Neural crest cell (in vitro differentiated cells): Measurements from ENCODE around the gene RBM26. TPM values are rescaled to one million over a fixed set of nuclear protein-coding genes. Genes with fewer than 3 reads are reported as not detected.

Experiments used
- DNase-seq: peaks from one replicate; pipeline ENCODE4 v3.0.0; 2021; ENCODE audit warnings: low read depth, mixed read lengths, low spot score
- H3K27ac Mint-ChIP-seq: one replicate; pipeline ENCODE4 v1.8.0; 2021; ENCODE audit warnings: mild to moderate bottlenecking, mixed read lengths; ENCODE audit not compliant: unreplicated experiment
- H3K27me3 Mint-ChIP-seq: 2 replicates; pipeline ENCODE4 v1.8.0; 2021; ENCODE audit warnings: low read depth, mild to moderate bottlenecking, mixed read lengths
- H3K36me3 Mint-ChIP-seq: 2 replicates; pipeline ENCODE4 v1.8.0; 2021; ENCODE audit warnings: low read depth, mild to moderate bottlenecking, mixed read lengths
- H3K4me1 Mint-ChIP-seq: 2 replicates; pipeline ENCODE4 v1.8.0; 2021; ENCODE audit warnings: mixed read lengths
- H3K4me3 Mint-ChIP-seq: one replicate; pipeline ENCODE4 v1.8.0; 2021; ENCODE audit warnings: mild to moderate bottlenecking, mixed read lengths
- H3K9me3 Mint-ChIP-seq: 2 replicates; pipeline ENCODE4 v1.8.0; 2021; ENCODE audit warnings: mixed read lengths
- CTCF ChIP-seq: fragments of 200-600 bp; sonication (generic); conservative IDR thresholded peaks from 2 replicates; pipeline ENCODE4 v1.5.0; 2021; ENCODE audit warnings: antibody characterized with exemption, mild to moderate bottlenecking
- total RNA-seq: library from RNA; stranded (reverse); gene quantifications from 2 replicates; pipeline ENCODE4 v1.2.1, GENCODE V29; 2021

The RBM26 gene
- total RNA-seq, 1 donor from 2014 or later, result 78.1 TPM

- DNase-seq, result no peak
- H3K4me3 Mint-ChIP-seq, result peak overlapping the region; percentile 96
- no peaks in the 10 kb centered on the region for H3K36me3 Mint-ChIP-seq
- no peaks in the 10 kb centered on the region for H3K27me3 Mint-ChIP-seq
- no peak overlapping the region for H3K27ac Mint-ChIP-seq
- no peak for TF ChIP-seq CTCF
- no peaks in the 10 kb centered on the region for H3K9me3 Mint-ChIP-seq
- peaks cover 27% of the 10 kb centered on the region for H3K4me1 Mint-ChIP-seq
Measured at GRCh38 chr13:79407349-79407979, 1.4 kb upstream of the RBM26 start.

- Mint-ChIP-seq H3K27ac (peak overlapping the region; percentile 99), H3K4me1 (peaks cover 30% of the 10 kb centered on the region), H3K4me3 (peak overlapping the region; percentile 96), H3K36me3 (no peaks in the 10 kb centered on the region), H3K9me3 (no peaks in the 10 kb centered on the region), H3K27me3 (no peaks in the 10 kb centered on the region)
- DNase-seq, result no peak
- peak; percentile 18 for TF ChIP-seq CTCF
Measured at GRCh38 chr13:79406597-79406908, 498 bp upstream of the RBM26 start.

GRCh38 chr13:79405501-79405830, 589 bp downstream of the RBM26 start:
- TF ChIP-seq CTCF, result no peak
- no peaks in the 10 kb centered on the region for H3K9me3 Mint-ChIP-seq
- peak overlapping the region; percentile 88 for H3K27ac Mint-ChIP-seq
- H3K27me3 Mint-ChIP-seq, result no peaks in the 10 kb centered on the region
- H3K36me3 Mint-ChIP-seq, result no peaks in the 10 kb centered on the region
- H3K4me1 Mint-ChIP-seq, result peaks cover 41% of the 10 kb centered on the region
- DNase-seq, result no peak
- no peak overlapping the region for H3K4me3 Mint-ChIP-seq

- no peak for DNase-seq
- no peak for TF ChIP-seq CTCF
- Mint-ChIP-seq H3K4me1 (peaks cover 45% of the 10 kb centered on the region), H3K36me3 (no peaks in the 10 kb centered on the region), H3K4me3 (no peak overlapping the region), H3K27me3 (no peaks in the 10 kb centered on the region), H3K9me3 (no peaks in the 10 kb centered on the region), H3K27ac (no peak overlapping the region)
Measured at GRCh38 chr13:79404985-79405384, 1.1 kb downstream of the RBM26 start.

GRCh38 chr13:79404361-79404760, 1.7 kb downstream of the RBM26 start:
- Mint-ChIP-seq H3K9me3 (no peaks in the 10 kb centered on the region), H3K4me1 (peaks cover 47% of the 10 kb centered on the region), H3K27ac (no peak overlapping the region), H3K27me3 (no peaks in the 10 kb centered on the region), H3K36me3 (no peaks in the 10 kb centered on the region), H3K4me3 (no peak overlapping the region)
- no peak for DNase-seq
- no peak for TF ChIP-seq CTCF

GRCh38 chr13:79403113-79403512, 2.9 kb downstream of the RBM26 start:
- no peak overlapping the region for H3K27ac Mint-ChIP-seq
- H3K9me3 Mint-ChIP-seq, result no peaks in the 10 kb centered on the region
- no peak for DNase-seq
- H3K4me1 Mint-ChIP-seq, result peaks cover 46% of the 10 kb centered on the region
- no peak for TF ChIP-seq CTCF
- peaks cover 7% of the 10 kb centered on the region for H3K36me3 Mint-ChIP-seq
- H3K27me3 Mint-ChIP-seq, result no peaks in the 10 kb centered on the region
- H3K4me3 Mint-ChIP-seq, result no peak overlapping the region
